ENCODE results near the gene TMEM151B.

Gene TMEM151B

GRCh38 chr6:44253307-44254101 lies 16.7 kb upstream of the TMEM151B start:
- peak; percentile 56 for DNase-seq

- DNase-seq: peak; percentile 48
Observed at GRCh38 chr6:44254191-44255104, 15.8 kb upstream of the TMEM151B start.

GRCh38 chr6:44255105-44255808 lies 15.0 kb upstream of the TMEM151B start:
- no peak for DNase-seq

GRCh38 chr6:44255871-44256774 lies 14.1 kb upstream of the TMEM151B start:
- no peak for DNase-seq

DNA sequence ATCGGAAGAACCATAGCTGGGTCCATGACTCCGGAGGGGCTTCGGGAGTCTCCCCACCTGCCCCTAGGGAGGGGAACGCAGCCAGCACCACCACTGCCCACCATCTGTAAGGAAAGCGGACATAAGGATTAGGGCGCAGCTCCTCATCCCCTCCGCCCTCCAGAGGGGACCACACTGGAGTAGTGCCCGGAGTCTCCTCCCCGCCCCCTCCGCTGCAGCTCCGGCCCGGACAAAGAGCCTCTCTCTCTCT lies 13.6 kb upstream of the TMEM151B start:
- no peak for DNase-seq

DNA sequence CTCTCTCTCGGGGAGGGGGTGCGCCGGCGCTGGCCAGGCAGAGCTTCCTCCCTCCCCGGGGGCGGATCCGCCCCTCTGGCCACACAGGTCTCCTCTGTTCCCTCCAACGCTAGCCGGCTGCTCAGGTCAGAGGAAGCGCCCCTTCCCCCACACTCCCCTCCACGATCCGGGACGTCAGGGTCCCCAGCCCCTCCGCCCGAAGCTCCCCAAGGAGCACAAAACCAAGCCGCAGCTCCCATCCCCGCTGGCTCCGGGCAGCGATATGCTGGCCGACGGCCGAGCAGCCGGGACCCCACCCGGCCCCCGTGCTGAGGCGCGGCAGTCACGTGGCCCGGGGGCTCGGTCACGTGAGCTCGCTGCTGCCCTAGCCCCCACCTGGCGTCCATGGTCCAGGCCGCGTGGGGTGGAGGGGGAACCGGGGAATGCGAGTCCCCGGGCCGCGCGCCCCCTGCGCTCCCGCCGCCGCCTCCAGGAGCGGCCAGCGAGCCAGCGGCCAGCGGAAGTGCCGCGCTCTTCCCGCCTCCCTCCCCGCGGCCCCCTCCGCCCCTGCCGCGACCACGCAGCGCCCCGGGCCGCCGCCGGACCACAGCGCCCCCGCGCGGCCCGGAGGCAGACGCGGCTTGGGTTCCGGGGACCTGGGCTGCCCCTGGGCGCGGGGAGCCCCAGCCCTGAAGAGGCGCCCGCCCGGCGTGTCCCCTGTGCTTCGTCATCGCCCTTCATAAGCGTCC lies 13.1 kb upstream of the TMEM151B start, which contains the start of gene SLC35B2:
Gene SLC35B2 (minus strand): TSS at position 504 of the 728 bp plus-strand sequence. CDS start 118 bp downstream, at position 386.
- DNase-seq: peak; percentile 16

DNA sequence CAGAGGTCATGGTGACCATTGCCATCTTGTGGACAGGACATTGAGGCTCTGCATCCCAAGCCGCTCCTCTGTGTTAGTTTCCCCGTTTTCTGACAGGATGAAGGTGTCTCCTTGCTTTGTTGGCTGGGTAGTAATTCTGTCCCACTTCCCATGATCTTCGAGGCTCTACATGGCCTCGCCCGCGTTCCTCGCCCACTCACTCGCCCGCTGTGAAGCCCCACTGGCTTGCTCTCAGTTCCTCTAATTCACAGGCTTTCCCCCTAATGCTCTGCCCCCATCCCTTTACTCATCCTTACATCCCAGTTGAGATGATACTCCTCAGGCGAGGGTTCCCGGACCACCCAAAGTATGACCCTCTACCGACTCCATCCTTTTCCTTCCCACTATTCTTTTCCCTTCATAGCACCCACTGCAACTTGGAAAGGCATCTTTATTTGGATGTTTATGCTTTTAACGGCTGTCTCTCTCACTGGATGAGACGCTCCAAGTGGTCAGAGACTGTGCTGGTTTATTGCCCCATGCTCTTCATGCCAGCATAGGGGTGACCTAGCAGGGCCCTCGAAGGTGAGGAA lies 12.4 kb upstream of the TMEM151B start:
- no peak for DNase-seq

GRCh38 chr6:44258325-44258863 lies 11.9 kb upstream of the TMEM151B start:
- DNase-seq: no peak

- no peak for DNase-seq
Observed at GRCh38 chr6:44258921-44259320, 11.3 kb upstream of the TMEM151B start.

- DNase-seq: no peak
Observed at GRCh38 chr6:44260011-44260410, 10.2 kb upstream of the TMEM151B start.

- no peak for DNase-seq
Observed at GRCh38 chr6:44260451-44261297, 9.6 kb upstream of the TMEM151B start.

DNA sequence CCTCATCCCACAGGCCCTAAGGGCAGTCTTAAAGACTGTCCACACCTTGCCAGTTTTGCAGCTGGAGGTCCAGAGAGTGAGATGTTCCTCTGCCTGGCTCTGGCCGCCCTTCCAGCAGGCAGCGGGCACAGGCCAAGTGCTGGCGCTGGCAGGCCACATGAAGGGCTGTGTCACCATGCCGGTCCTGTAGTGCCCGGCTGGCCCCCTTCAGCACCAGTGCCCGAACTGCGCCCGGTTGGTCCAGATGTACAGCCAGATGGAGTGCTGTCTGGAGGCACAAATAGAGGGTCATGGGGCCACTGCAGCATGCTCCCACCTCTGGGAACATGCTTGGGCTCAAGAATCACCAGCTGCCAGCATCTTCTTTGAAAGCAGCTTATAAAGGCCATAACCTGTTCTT lies 8.7 kb upstream of the TMEM151B start:
- DNase-seq: peak; percentile 34

DNA sequence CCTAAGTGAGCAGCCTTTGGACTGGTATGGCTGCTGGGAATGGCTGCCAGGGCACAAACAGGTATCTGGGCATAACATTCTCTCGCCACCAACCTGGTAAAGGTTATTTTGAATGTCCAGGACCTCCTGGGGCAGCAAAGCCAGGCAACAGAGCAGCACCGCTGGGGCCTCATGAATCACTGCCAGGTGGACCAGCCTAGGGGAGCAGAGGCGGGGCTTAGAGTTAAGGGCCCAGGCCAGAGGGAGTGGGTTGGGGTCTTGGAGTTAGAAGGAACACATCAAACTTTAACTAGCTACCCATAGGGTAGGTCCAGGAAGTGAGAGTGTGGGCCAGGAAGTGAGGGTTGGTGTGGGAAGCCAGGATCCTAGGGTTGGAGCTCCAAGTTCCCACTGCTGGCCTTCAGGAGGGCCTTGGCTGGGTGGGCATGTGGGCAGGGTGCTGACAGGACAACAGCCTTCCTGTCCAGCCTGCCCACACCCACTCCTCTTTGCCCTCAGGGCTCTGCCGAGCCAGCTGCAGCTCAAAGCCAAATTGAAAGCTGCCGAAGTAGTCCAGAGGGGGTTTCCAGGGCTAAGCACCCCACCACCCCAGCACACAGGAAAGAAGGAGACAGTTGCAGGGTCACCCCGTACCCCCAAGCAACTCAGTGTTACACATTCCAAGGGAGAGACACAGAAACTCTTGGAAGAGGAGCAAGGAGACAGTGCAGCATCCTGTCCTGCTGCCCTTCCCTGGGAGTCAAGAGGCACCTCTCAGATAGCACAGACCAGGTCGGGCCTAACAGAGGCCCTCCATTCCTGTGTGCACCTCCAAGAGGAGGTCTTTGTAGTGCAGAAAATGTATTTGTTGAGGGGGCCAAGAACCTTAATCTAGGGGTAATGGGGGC lies 7.5 kb upstream of the TMEM151B start:
- DNase-seq: no peak

DNA sequence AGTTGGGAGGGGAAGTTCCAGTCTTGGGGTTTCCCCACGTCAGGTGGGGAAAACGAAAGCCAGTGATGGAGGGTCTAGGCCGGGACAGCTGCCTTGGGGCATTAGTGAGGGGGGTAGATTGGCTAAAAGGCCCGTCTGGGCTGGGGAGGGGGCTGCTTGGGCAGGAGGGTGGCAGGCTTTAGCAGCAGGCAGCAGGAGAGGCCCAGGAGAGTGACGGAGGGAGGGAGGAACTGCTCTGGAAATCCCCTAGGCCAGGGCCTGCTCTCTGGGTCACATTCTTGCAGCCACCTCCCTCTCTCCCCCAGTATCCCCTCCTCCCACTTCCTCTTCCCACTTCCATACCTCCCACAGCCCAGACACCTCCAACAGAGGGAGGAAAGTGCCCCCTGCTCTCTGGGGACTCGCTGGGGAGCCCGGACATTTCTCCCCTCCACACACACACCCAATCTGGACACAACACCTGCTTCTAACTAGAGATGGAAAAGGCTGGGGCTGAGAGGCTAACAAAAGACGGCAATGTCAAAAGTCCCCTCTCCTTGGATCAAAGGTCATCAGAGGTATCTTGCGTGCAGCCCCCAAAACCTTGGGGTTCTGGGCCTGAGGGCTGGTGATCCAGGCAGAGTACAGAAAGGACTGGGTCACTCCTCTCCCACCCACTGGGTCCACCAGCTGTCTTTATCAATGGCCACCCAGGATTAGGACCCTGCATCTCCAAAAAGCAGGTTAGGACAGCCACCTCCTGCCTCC lies 6.7 kb upstream of the TMEM151B start:
- DNase-seq: no peak

DNA sequence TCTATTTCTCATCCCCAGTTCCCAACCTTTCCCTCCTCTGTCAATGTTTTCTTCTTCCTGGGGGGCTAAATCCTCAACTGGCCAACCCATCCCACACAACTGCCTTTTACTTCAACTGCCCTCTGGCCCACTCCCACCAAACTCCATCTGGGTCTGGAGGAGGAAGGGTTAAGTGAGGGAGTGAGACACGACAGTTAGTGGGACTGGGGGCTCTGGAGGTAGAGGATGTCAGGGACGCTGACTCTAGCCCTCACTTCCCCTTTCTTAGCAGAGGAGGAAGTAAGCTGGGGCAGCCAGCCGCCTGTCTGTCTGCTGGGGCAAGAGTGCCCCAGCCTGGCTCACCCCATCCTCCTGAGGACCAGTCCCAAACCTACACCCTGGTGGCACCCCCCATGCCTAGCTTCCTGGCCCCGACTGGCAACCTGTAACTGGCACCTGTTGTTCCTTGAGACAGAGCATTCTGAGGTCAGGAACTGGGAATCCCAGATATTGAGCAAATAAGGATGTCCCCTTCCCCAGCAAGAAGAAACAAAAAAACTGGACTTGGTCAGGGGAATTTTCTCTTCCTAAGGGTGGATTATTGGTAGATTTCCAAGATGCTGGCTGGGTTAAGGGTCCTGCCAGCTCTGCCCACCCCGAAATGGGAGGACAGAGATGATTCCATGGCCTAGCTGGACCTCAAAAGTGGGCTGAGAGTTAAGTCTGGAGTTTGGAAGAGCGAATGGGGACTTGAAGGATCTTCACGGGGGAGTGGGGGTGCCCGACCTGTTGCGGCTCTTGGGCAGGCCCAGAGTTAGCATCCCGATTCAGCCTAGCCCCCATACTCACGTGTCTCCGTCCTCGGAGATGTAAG lies 5.9 kb upstream of the TMEM151B start:
- no peak for DNase-seq

GRCh38 chr6:44265007-44265721 lies 5.1 kb upstream of the TMEM151B start, which contains the start of gene NFKBIE:
Gene NFKBIE (minus strand): TSS chr6:44265551. CDS start chr6:44265346, 205 bp downstream.
- DNase-seq: peak; percentile 34
